Neural crest cell (in vitro differentiated cells): Measurements from ENCODE around the gene GAL3ST2. TPM values are rescaled to one million over a fixed set of nuclear protein-coding genes. Genes with fewer than 3 reads are reported as not detected.

Source experiments
- DNase-seq: peaks from one replicate; pipeline ENCODE4 v3.0.0; 2021; ENCODE audit warnings: low read depth, mixed read lengths, low spot score
- H3K27ac Mint-ChIP-seq: one replicate; pipeline ENCODE4 v1.8.0; 2021; ENCODE audit warnings: mild to moderate bottlenecking, mixed read lengths; ENCODE audit not compliant: unreplicated experiment
- H3K27me3 Mint-ChIP-seq: 2 replicates; pipeline ENCODE4 v1.8.0; 2021; ENCODE audit warnings: low read depth, mild to moderate bottlenecking, mixed read lengths
- H3K36me3 Mint-ChIP-seq: 2 replicates; pipeline ENCODE4 v1.8.0; 2021; ENCODE audit warnings: low read depth, mild to moderate bottlenecking, mixed read lengths
- H3K4me1 Mint-ChIP-seq: 2 replicates; pipeline ENCODE4 v1.8.0; 2021; ENCODE audit warnings: mixed read lengths
- H3K4me3 Mint-ChIP-seq: one replicate; pipeline ENCODE4 v1.8.0; 2021; ENCODE audit warnings: mild to moderate bottlenecking, mixed read lengths
- H3K9me3 Mint-ChIP-seq: 2 replicates; pipeline ENCODE4 v1.8.0; 2021; ENCODE audit warnings: mixed read lengths
- CTCF ChIP-seq: fragments of 200-600 bp; sonication (generic); conservative IDR thresholded peaks from 2 replicates; pipeline ENCODE4 v1.5.0; 2021; ENCODE audit warnings: antibody characterized with exemption, mild to moderate bottlenecking
- total RNA-seq: library from RNA; stranded (reverse); gene quantifications from 2 replicates; pipeline ENCODE4 v1.2.1, GENCODE V29; 2021

Gene GAL3ST2
- total RNA-seq, 1 donor from 2014 or later: 0.28 TPM

GRCh38 chr2:241796209-241796608 lies 19.6 kb downstream of the GAL3ST2 start:
- Mint-ChIP-seq H3K9me3 (peaks cover 5% of the 10 kb centered on the region), H3K27me3 (no peaks in the 10 kb centered on the region), H3K4me3 (no peak overlapping the region), H3K4me1 (no peaks in the 10 kb centered on the region), H3K27ac (peak overlapping the region; percentile 35), H3K36me3 (peaks cover 4% of the 10 kb centered on the region)
- no peak for DNase-seq
- no peak for TF ChIP-seq CTCF

- no peak overlapping the region for H3K4me3 Mint-ChIP-seq
- H3K36me3 Mint-ChIP-seq: peaks cover 4% of the 10 kb centered on the region
- DNase-seq: no peak
- H3K27me3 Mint-ChIP-seq: no peaks in the 10 kb centered on the region
- H3K4me1 Mint-ChIP-seq: no peaks in the 10 kb centered on the region
- H3K27ac Mint-ChIP-seq: no peak overlapping the region
- peaks cover 5% of the 10 kb centered on the region for H3K9me3 Mint-ChIP-seq
- no peak for TF ChIP-seq CTCF
These were observed 20.1 kb downstream of the GAL3ST2 start for GRCh38 chr2:241796610-241797138.

GRCh38 chr2:241797441-241798080 lies 20.9 kb downstream of the GAL3ST2 start:
- Mint-ChIP-seq H3K9me3 (peaks cover 5% of the 10 kb centered on the region), H3K4me3 (no peak overlapping the region), H3K36me3 (peaks cover 4% of the 10 kb centered on the region), H3K4me1 (no peaks in the 10 kb centered on the region), H3K27ac (no peak overlapping the region), H3K27me3 (no peaks in the 10 kb centered on the region)
- TF ChIP-seq CTCF: no peak
- DNase-seq: no peak

- H3K9me3 Mint-ChIP-seq: peaks cover 4% of the 10 kb centered on the region
- no peaks in the 10 kb centered on the region for H3K27me3 Mint-ChIP-seq
- H3K4me3 Mint-ChIP-seq: no peak overlapping the region
- no peaks in the 10 kb centered on the region for H3K4me1 Mint-ChIP-seq
- peaks cover 4% of the 10 kb centered on the region for H3K36me3 Mint-ChIP-seq
- TF ChIP-seq CTCF: no peak
- DNase-seq: no peak
- H3K27ac Mint-ChIP-seq: no peak overlapping the region
These were observed 21.5 kb downstream of the GAL3ST2 start for GRCh38 chr2:241798081-241798630.

- DNase-seq: no peak
- H3K27ac Mint-ChIP-seq: no peak overlapping the region
- no peak for TF ChIP-seq CTCF
- no peaks in the 10 kb centered on the region for H3K9me3 Mint-ChIP-seq
- no peaks in the 10 kb centered on the region for H3K27me3 Mint-ChIP-seq
- H3K4me1 Mint-ChIP-seq: no peaks in the 10 kb centered on the region
- H3K4me3 Mint-ChIP-seq: no peak overlapping the region
- no peaks in the 10 kb centered on the region for H3K36me3 Mint-ChIP-seq
These were observed 22.3 kb downstream of the GAL3ST2 start for GRCh38 chr2:241798631-241799521.
